ENCODE measurements around the gene ACVR1.

The ACVR1 gene

DNA sequence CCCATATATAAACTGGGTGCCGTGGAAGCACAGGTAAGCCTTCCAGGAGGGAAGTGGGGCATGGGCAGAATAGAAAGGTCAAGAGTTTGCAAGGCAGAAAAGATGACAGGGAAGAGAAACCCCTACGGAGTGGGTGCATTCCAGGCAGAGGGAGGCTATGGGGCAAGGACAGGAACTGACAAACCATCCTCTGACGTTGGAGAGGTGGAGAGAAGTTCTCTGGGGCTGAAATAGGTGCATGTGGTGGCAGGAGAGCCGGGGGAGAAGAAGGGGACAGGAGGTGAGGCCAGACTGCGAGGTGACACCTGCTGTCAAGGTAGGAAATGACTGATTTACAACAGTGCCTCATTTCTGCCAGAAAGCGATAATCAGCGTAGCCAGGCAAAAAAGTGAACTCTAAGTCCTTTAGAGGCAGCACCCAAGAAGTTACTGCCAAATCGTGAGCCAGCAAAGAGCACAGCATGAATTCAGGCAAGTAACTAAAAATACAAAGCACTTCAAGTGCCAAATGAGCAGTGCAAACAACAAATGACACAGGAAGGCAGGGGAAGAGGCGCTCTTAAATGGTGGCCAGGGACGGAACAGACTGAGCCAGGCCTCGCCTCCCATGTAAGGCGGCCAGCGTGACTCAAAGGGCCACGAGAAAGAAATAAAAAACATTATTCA, 134.2 kb downstream of the ACVR1 start:
- no peak for DNase-seq (ENCODE audit: extremely low spot score)
- TF ChIP-seq, protein P1, sequence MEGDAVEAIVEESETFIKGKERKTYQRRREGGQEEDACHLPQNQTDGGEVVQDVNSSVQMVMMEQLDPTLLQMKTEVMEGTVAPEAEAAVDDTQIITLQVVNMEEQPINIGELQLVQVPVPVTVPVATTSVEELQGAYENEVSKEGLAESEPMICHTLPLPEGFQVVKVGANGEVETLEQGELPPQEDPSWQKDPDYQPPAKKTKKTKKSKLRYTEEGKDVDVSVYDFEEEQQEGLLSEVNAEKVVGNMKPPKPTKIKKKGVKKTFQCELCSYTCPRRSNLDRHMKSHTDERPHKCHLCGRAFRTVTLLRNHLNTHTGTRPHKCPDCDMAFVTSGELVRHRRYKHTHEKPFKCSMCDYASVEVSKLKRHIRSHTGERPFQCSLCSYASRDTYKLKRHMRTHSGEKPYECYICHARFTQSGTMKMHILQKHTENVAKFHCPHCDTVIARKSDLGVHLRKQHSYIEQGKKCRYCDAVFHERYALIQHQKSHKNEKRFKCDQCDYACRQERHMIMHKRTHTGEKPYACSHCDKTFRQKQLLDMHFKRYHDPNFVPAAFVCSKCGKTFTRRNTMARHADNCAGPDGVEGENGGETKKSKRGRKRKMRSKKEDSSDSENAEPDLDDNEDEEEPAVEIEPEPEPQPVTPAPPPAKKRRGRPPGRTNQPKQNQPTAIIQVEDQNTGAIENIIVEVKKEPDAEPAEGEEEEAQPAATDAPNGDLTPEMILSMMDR (IDR thresholded peaks at IDR 0.05; ENCODE audit: control extremely low read depth, extremely low read depth, low read depth, missing control alignments), result no peak
- POLR2A ChIA-PET, result no interaction called here

GRCh38 chr2:157737656-157738055, 138.5 kb downstream of the ACVR1 start:
- CTCF ChIA-PET, result no interaction called here
- POLR2A ChIA-PET, result no interaction called here
- TF ChIP-seq, protein P1 (IDR thresholded peaks at IDR 0.05; ENCODE audit: control extremely low read depth, extremely low read depth, low read depth, missing control alignments), result no peak
- DNase-seq (ENCODE audit: extremely low spot score), result no peak

More for the DNA sequence above, 134.2 kb downstream of the ACVR1 start:
- CTCF ChIA-PET, result no interaction called here

- no peak for DNase-seq (ENCODE audit: extremely low spot score)
- POLR2A ChIA-PET, result no interaction called here
- CTCF ChIA-PET, result no interaction called here
- TF ChIP-seq, protein P1 (IDR thresholded peaks at IDR 0.05; ENCODE audit: control extremely low read depth, extremely low read depth, low read depth, missing control alignments), result no peak
Observed at GRCh38 chr2:157735532-157735931, 140.6 kb downstream of the ACVR1 start.

- ChIA-PET POLR2A (no interaction called here), CTCF (interaction anchor here (1.0 to 1.5 kb wide), 2 partner anchors 18 to 291 kb away, joined by 3 read pairs; no protein-coding TSS in a partner anchor)
- no peak for DNase-seq (ENCODE audit: extremely low spot score)
- TF ChIP-seq, protein P1 (IDR thresholded peaks at IDR 0.05; ENCODE audit: control extremely low read depth, extremely low read depth, low read depth, missing control alignments), result no peak
Observed at GRCh38 chr2:157733263-157733662, 142.9 kb downstream of the ACVR1 start.

- CTCF ChIA-PET, result no interaction called here
- no peak for DNase-seq (ENCODE audit: extremely low spot score)
- POLR2A ChIA-PET, result no interaction called here
- TF ChIP-seq, protein P1 (IDR thresholded peaks at IDR 0.05; ENCODE audit: control extremely low read depth, extremely low read depth, low read depth, missing control alignments), result no peak
Observed at GRCh38 chr2:157732596-157732995, 143.5 kb downstream of the ACVR1 start.

DNA sequence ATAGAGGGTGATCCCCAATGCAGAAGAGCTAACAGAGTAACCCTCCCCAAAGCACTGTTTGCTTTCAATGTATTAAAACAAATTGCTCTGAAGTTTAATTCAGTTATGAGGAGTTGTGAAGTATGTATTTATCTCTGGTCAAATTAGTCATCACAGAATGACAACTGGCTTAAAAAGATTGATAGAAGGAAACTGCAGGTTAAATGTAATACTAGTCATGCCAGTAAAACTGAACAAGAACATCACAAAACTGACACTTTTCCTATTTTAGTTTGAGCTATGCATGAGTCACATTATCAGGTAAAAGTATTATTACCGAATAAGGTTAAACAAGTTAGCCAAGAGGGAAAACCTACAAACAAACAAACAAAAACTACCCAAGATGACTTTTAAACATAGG, 148.4 kb downstream of the ACVR1 start:
- ChIA-PET POLR2A (no interaction called here), CTCF (no interaction called here)
- TF ChIP-seq, protein P1 (IDR thresholded peaks at IDR 0.05; ENCODE audit: control extremely low read depth, extremely low read depth, low read depth, missing control alignments), result no peak
- DNase-seq (ENCODE audit: extremely low spot score), result no peak

All from GM10248 (cell line).